SKM-1 treated with dmso at 0.1 percent for 144 hours (cell line): ENCODE measurements around the gene UMAD1.

Source experiments
- DNase-seq: peaks from one replicate; lab custom pipeline; 2025; ENCODE audit not compliant: unreplicated experiment; lab: John Stamatoyannopoulos, UW

UMAD1 gene

GRCh38 chr7:7688310-7688709, 47.8 kb downstream of the UMAD1 start:
- no peak for DNase-seq

- no peak for DNase-seq
Measured at GRCh38 chr7:7688956-7689355, 48.4 kb downstream of the UMAD1 start.

GRCh38 chr7:7693881-7694280, 53.3 kb downstream of the UMAD1 start:
- no peak for DNase-seq

- DNase-seq = no peak
Measured at GRCh38 chr7:7694542-7694941, 54.0 kb downstream of the UMAD1 start.

- DNase-seq = no peak
Measured at GRCh38 chr7:7695111-7695817, 54.7 kb downstream of the UMAD1 start.

- DNase-seq = no peak
Measured at GRCh38 chr7:7696458-7697119, 56.0 kb downstream of the UMAD1 start.

- DNase-seq = no peak
Measured at GRCh38 chr7:7698930-7699329, 58.4 kb downstream of the UMAD1 start.

- no peak for DNase-seq
Measured at GRCh38 chr7:7699380-7699779, 58.8 kb downstream of the UMAD1 start.

- no peak for DNase-seq
Measured at GRCh38 chr7:7699970-7700369, 59.4 kb downstream of the UMAD1 start.

- DNase-seq = no peak
Measured at GRCh38 chr7:7701527-7701926, 61.0 kb downstream of the UMAD1 start.

- no peak for DNase-seq
Measured at GRCh38 chr7:7702826-7703225, 62.3 kb downstream of the UMAD1 start.

- DNase-seq = no peak
Measured at GRCh38 chr7:7703427-7703826, 62.9 kb downstream of the UMAD1 start.

- no peak for DNase-seq
Measured at GRCh38 chr7:7704867-7705266, 64.3 kb downstream of the UMAD1 start.

- DNase-seq = no peak
Measured at GRCh38 chr7:7705318-7705717, 64.8 kb downstream of the UMAD1 start.

GRCh38 chr7:7706101-7706511, 65.6 kb downstream of the UMAD1 start:
- no peak for DNase-seq

- DNase-seq = no peak
Measured at GRCh38 chr7:7706556-7707172, 66.1 kb downstream of the UMAD1 start.

- no peak for DNase-seq
Measured at GRCh38 chr7:7707246-7707645, 66.7 kb downstream of the UMAD1 start.

GRCh38 chr7:7707806-7708205, 67.3 kb downstream of the UMAD1 start:
- no peak for DNase-seq

GRCh38 chr7:7709291-7709690, 68.7 kb downstream of the UMAD1 start:
- no peak for DNase-seq

- DNase-seq = no peak
Measured at GRCh38 chr7:7710469-7710868, 69.9 kb downstream of the UMAD1 start.

- DNase-seq = no peak
Measured at GRCh38 chr7:7713730-7714129, 73.2 kb downstream of the UMAD1 start.

GRCh38 chr7:7718492-7718891, 77.9 kb downstream of the UMAD1 start, which contains the start of gene RPA3:
RPA3 (minus strand) TSS chr7:7718607; CDS start chr7:7640418, 78,189 bp downstream.
- DNase-seq = no peak
